DND-41 (cell line): Measurements from ENCODE around the gene MAST4.

ENCODE experiments used
- ATAC-seq: fragments of 200-7000 bp; cut with Tn5 transposase; 3 replicates; pipeline ENCODE4 v1.9.1; 2021; ENCODE audit warnings: low read depth; ENCODE audit not compliant: insufficient read depth
- DNase-seq: peaks from one replicate; pipeline ENCODE4 v3.0.0-alpha.2; 2020
- H2AFZ ChIP-seq: 2 replicates; pipeline ENCODE4 v1.6.0; 2012; ENCODE audit warnings: low read depth, low read length
- H3K27ac ChIP-seq: 2 replicates; pipeline ENCODE4 v1.5.1; 2012; ENCODE audit warnings: low read length, inconsistent platforms
- H3K27me3 ChIP-seq: fragments of 200-600 bp; sonication (generic); 2 replicates; pipeline ENCODE4 v1.6.0; 2012; ENCODE audit warnings: low read length, mild to moderate bottlenecking, inconsistent platforms; ENCODE audit not compliant: insufficient read depth, poor library complexity
- H3K36me3 ChIP-seq: 2 replicates; pipeline ENCODE4 v1.5.1; 2012; ENCODE audit warnings: low read length, inconsistent platforms; ENCODE audit not compliant: insufficient read depth
- H3K4me1 ChIP-seq: 2 replicates; pipeline ENCODE4 v1.5.1; 2012; ENCODE audit warnings: mild to moderate bottlenecking, low read length; ENCODE audit not compliant: insufficient read depth
- H3K4me2 ChIP-seq: 2 replicates; pipeline ENCODE4 v1.6.0; 2012; ENCODE audit warnings: mild to moderate bottlenecking, moderate library complexity, low read length, inconsistent platforms; ENCODE audit not compliant: insufficient read depth
- H3K4me3 ChIP-seq, 2 experiments: fragments of 200-600 bp in 1 of 2; shearing (Covaris generic) in 1 of 2; 2 replicates each; pipeline ENCODE4 v1.5.1; 2012 to 2016; ENCODE audit warnings: inconsistent platforms in 2 of 2, low read length in 2 of 2, mild to moderate bottlenecking in 2 of 2, low read depth in 1 of 2, moderate library complexity in 1 of 2
- H3K79me2 ChIP-seq: 2 replicates; pipeline ENCODE4 v1.6.0; 2012; ENCODE audit warnings: low read length, inconsistent platforms; ENCODE audit not compliant: insufficient read depth
- H3K9ac ChIP-seq: 2 replicates; pipeline ENCODE4 v1.6.0; 2012; ENCODE audit warnings: low read depth, mild to moderate bottlenecking, inconsistent platforms, low read length, moderate library complexity
- H3K9me3 ChIP-seq: 2 replicates; pipeline ENCODE4 v1.5.1; 2012; ENCODE audit warnings: low read length, moderate library complexity, mild to moderate bottlenecking, inconsistent platforms; ENCODE audit not compliant: insufficient read depth, severe bottlenecking
- H4K20me1 ChIP-seq: 2 replicates; pipeline ENCODE4 v1.6.0; 2012; ENCODE audit warnings: low read length; ENCODE audit not compliant: insufficient read depth
- CTCF ChIP-seq: IDR thresholded peaks from 2 replicates; pipeline ENCODE4 v1.5.1; 2012; ENCODE audit warnings: borderline replicate concordance, low read length, moderate library complexity, mild to moderate bottlenecking; ENCODE audit not compliant: poor library complexity, severe bottlenecking; ENCODE audit errors: extremely low read depth
- EZH2 ChIP-seq: IDR thresholded peaks from 3 replicates; pipeline ENCODE4 v1.6.1; 2012; ENCODE audit warnings: borderline replicate concordance, low read depth, mild to moderate bottlenecking, moderate library complexity, low read length, inconsistent platforms; ENCODE audit not compliant: severe bottlenecking

Gene MAST4

GRCh38 chr5:66795682-66796081 lies 199.5 kb downstream of the MAST4 start:
- no peaks in the 10 kb centered on the region for H3K27me3 ChIP-seq
- H3K4me3 ChIP-seq, result no peak overlapping the region
- H3K27ac ChIP-seq, result no peak overlapping the region
- no peaks in the 10 kb centered on the region for H3K79me2 ChIP-seq
- H4K20me1 ChIP-seq, result no peaks in the 10 kb centered on the region
- ATAC-seq, result no peak
- TF ChIP-seq CTCF (no peak), EZH2 (no peak)
- H3K4me2 ChIP-seq, result no peak overlapping the region
- DNase-seq, result no peak
- H2AFZ ChIP-seq, result no peak overlapping the region
- no peaks in the 10 kb centered on the region for H3K9me3 ChIP-seq
- H3K36me3 ChIP-seq, result peaks cover 21% of the 10 kb centered on the region; the same call in 1 of the 2 replicates
- H3K4me1 ChIP-seq, result no peaks in the 10 kb centered on the region
- no peak overlapping the region for H3K9ac ChIP-seq

- DNase-seq, result no peak
- Histone ChIP-seq H3K4me1 (no peaks in the 10 kb centered on the region), H3K4me2 (no peak overlapping the region), H3K9me3 (no peaks in the 10 kb centered on the region), H3K36me3 (peaks cover 15% of the 10 kb centered on the region; the same call in 1 of the 2 replicates), H3K9ac (no peak overlapping the region), H4K20me1 (no peaks in the 10 kb centered on the region), H3K4me3 (no peak overlapping the region), H3K27me3 (no peaks in the 10 kb centered on the region), H3K27ac (no peak overlapping the region), H3K79me2 (no peaks in the 10 kb centered on the region), H2AFZ (no peak overlapping the region)
- TF ChIP-seq CTCF (peak; percentile 29), EZH2 (no peak)
- ATAC-seq, result peak; percentile 37; the same call in 1 of the 3 replicates
These were observed 200.4 kb downstream of the MAST4 start for GRCh38 chr5:66796305-66797292.

GRCh38 chr5:66802941-66803340 lies 206.7 kb downstream of the MAST4 start:
- Histone ChIP-seq H3K27ac (no peak overlapping the region), H3K4me3 (no peak overlapping the region), H3K36me3 (0 out of 2 replicates have a peak, but pooled peaks cover 4% of the 10 kb centered on the region), H4K20me1 (no peaks in the 10 kb centered on the region), H3K27me3 (no peaks in the 10 kb centered on the region), H3K9ac (no peak overlapping the region), H2AFZ (no peak overlapping the region), H3K4me2 (no peak overlapping the region), H3K79me2 (no peaks in the 10 kb centered on the region), H3K4me1 (no peaks in the 10 kb centered on the region), H3K9me3 (no peaks in the 10 kb centered on the region)
- ATAC-seq, result no peak
- DNase-seq, result no peak
- no peak for TF ChIP-seq EZH2
- no peak for TF ChIP-seq CTCF
